Thyroid gland (tissue), 4 donors: ENCODE data around the gene ATG16L1. TPM values are rescaled to one million over a fixed set of nuclear protein-coding genes. Genes with fewer than 3 reads are reported as not detected.

ENCODE experiments used
- DNase-seq, 2 donors: peaks; one replicate each; pipeline ENCODE4 v3.0.0-alpha.2; 2019
- H3K27ac ChIP-seq, 3 donors: fragments of 200-600 bp; sonication (generic); 1 replicate in 2 of 3; 2 replicates in 1 of 3; pipeline ENCODE4 v1.5.1; 2016 to 2019; ENCODE audit warnings: mild to moderate bottlenecking in 1 of 3, moderate library complexity in 1 of 3
- H3K27me3 ChIP-seq: fragments of 200-600 bp; sonication (generic); one replicate; pipeline ENCODE4 v1.5.1; 2019
- H3K36me3 ChIP-seq, 2 donors: fragments of 200-600 bp; sonication (generic); one replicate each; pipeline ENCODE4 v1.5.1; 2016 to 2019
- H3K4me1 ChIP-seq, 2 donors: fragments of 200-600 bp; sonication (generic); one replicate each; pipeline ENCODE4 v1.5.1; 2017 to 2019
- H3K4me3 ChIP-seq, 3 donors: fragments of 200-600 bp; sonication (generic); replicated peaks in 1 of 3; 1 replicate in 2 of 3; 2 replicates in 1 of 3; pipeline ENCODE4 v1.5.1; 2016; ENCODE audit warnings: mild to moderate bottlenecking in 1 of 3
- H3K9me3 ChIP-seq: fragments of 200-600 bp; sonication (generic); one replicate; pipeline ENCODE4 v1.5.1; 2017
- POLR2A ChIP-seq, 2 donors: fragments of 450-650 bp; IDR thresholded peaks; one replicate each; pipeline ENCODE4 v1.6.1; 2017; ENCODE audit warnings: antibody characterized with exemption in 2 of 2, mild to moderate bottlenecking in 2 of 2, moderate library complexity in 1 of 2
- WGBS, 2 donors: methylation state at CpG; one replicate each; pipeline ENCODE4 v1.1.5; 2017; 5-methylcytosine and 5-hydroxymethylcytosine counted together
- intact Hi-C: fragments of 100-400 bp; cut with DNase I; formaldehyde crosslinking; loops from one replicate; pipeline ENCODE4 v1.15.1; 2023
- total RNA-seq, 4 donors: library from RNA; depleted of rRNA; stranded (reverse); fragments of >200 nt; gene quantifications; one replicate each; pipeline ENCODE4 v1.2.3, GENCODE V29; 2016
- TF ChIP-seq, protein P1 (sequence below), 6 experiments: fragments of 200-600 bp in 3 of 6; fragments of 450-650 bp in 3 of 6; sonication (generic) in 3 of 6; IDR thresholded peaks; one replicate each; pipeline ENCODE4 v1.5.1; 2016 to 2019; ENCODE audit warnings: antibody characterized with exemption in 6 of 6, mild to moderate bottlenecking in 2 of 6, inconsistent platforms in 1 of 6, moderate library complexity in 1 of 6

Gene ATG16L1
- total RNA-seq, 4 donors from 2014 or later, result 52.7 to 112 (median 78.9) TPM

GRCh38 chr2:233278921-233279320, 27.4 kb downstream of the ATG16L1 start:
- Histone ChIP-seq H3K9me3 (no peaks in the 10 kb centered on the region), H3K4me1 (peaks cover 6 to 25% of the 10 kb centered on the region in 2 donors), H3K36me3 (peaks cover 67 to 69% of the 10 kb centered on the region in 2 donors), H3K27me3 (no peaks in the 10 kb centered on the region), H3K27ac (peak overlapping the region; percentile 54 to 79 (median 54)), H3K4me3 (no peak overlapping the region)
- WGBS, 2 donors, result 34 to 55% methylated on average over 2 of the region's 2 CpGs
- TF ChIP-seq, protein P1, sequence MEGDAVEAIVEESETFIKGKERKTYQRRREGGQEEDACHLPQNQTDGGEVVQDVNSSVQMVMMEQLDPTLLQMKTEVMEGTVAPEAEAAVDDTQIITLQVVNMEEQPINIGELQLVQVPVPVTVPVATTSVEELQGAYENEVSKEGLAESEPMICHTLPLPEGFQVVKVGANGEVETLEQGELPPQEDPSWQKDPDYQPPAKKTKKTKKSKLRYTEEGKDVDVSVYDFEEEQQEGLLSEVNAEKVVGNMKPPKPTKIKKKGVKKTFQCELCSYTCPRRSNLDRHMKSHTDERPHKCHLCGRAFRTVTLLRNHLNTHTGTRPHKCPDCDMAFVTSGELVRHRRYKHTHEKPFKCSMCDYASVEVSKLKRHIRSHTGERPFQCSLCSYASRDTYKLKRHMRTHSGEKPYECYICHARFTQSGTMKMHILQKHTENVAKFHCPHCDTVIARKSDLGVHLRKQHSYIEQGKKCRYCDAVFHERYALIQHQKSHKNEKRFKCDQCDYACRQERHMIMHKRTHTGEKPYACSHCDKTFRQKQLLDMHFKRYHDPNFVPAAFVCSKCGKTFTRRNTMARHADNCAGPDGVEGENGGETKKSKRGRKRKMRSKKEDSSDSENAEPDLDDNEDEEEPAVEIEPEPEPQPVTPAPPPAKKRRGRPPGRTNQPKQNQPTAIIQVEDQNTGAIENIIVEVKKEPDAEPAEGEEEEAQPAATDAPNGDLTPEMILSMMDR (IDR thresholded peaks at IDR 0.05), result no peak
- intact Hi-C loops, result loop anchor here (10.0 kb wide), 1 partner anchor 166 kb away; no protein-coding TSS in a partner anchor
- DNase-seq, result peak; percentile 68 to 74

GRCh38 chr2:233280114-233280693, 28.7 kb downstream of the ATG16L1 start:
- H3K4me1 ChIP-seq, result peaks cover 6 to 27% of the 10 kb centered on the region in 2 donors
- H3K27ac ChIP-seq, result peak overlapping the region; percentile 34 to 54 (median 48)
- 62 to 67% methylated on average over 4 of the region's 4 CpGs for WGBS, 2 donors
- no peaks in the 10 kb centered on the region for H3K9me3 ChIP-seq
- intact Hi-C loops, result no loop called here
- no peak for TF ChIP-seq POLR2A (IDR thresholded peaks at IDR 0.05)
- TF ChIP-seq, protein P1 (IDR thresholded peaks at IDR 0.05), result no peak
- peaks cover 63 to 64% of the 10 kb centered on the region in 2 donors for H3K36me3 ChIP-seq
- no peak overlapping the region for H3K4me3 ChIP-seq
- H3K27me3 ChIP-seq, result no peaks in the 10 kb centered on the region
- DNase-seq, result no peak

GRCh38 chr2:233281553-233281952, 30.1 kb downstream of the ATG16L1 start:
- H3K9me3 ChIP-seq, result no peaks in the 10 kb centered on the region
- intact Hi-C loops, result no loop called here
- TF ChIP-seq POLR2A (IDR thresholded peaks at IDR 0.05), result no peak
- TF ChIP-seq, protein P1 (IDR thresholded peaks at IDR 0.05), result no peak
- DNase-seq, result no peak
- H3K4me1 ChIP-seq, result peaks cover 14 to 38% of the 10 kb centered on the region in 2 donors
- H3K27me3 ChIP-seq, result no peaks in the 10 kb centered on the region
- H3K36me3 ChIP-seq, result peaks cover 55% of the 10 kb centered on the region in 2 donors
- WGBS, 2 donors, result 80 to 88% methylated on average over 4 of the region's 4 CpGs
- no peak overlapping the region for H3K4me3 ChIP-seq
- H3K27ac ChIP-seq, result no peak overlapping the region

DNA sequence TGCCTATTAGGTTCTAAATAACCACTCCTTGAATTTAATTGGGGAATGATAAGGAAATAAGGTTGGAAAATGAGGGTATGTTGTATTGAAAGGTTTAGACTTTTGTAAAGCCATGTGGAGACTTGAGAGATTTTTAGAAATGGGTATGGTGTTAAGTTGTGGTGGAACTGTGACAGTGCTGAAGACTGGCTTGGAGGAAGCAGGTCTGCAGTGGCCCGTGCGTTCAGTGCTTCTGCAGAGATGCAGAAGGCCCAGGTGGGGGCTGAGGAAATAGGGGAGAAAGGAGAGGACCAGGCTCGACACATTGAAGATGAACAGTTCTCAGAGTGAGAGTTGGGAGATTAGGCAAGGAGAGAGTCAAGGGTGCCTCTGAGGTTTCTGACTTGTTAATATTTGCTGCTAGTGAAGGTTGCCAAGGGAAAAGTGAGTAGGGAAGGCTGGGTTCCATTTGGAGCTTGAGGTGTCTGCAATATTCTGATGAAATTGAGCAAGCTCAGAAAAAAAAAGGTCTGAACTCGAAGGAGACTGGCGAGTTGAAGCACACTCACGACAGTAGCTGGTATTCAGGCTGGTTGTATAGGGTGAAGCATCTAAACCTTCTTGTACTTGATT, 30.6 kb downstream of the ATG16L1 start:
- Histone ChIP-seq H3K36me3 (peaks cover 51 to 53% of the 10 kb centered on the region in 2 donors), H3K27me3 (no peaks in the 10 kb centered on the region), H3K9me3 (no peaks in the 10 kb centered on the region), H3K27ac (no peak overlapping the region), H3K4me1 (peaks cover 14 to 38% of the 10 kb centered on the region in 2 donors), H3K4me3 (no peak overlapping the region)
- no peak for TF ChIP-seq POLR2A (IDR thresholded peaks at IDR 0.05)
- TF ChIP-seq, protein P1 (IDR thresholded peaks at IDR 0.05), result no peak
- no peak for DNase-seq
- intact Hi-C loops, result no loop called here
- WGBS, 2 donors, result 90 to 95% methylated on average over 6 of the region's 6 CpGs

- Histone ChIP-seq H3K27me3 (no peaks in the 10 kb centered on the region), H3K9me3 (no peaks in the 10 kb centered on the region), H3K27ac (peak overlapping the region; percentile 63 to 76 (median 69)), H3K4me3 (no peak overlapping the region), H3K36me3 (peaks cover 51 to 52% of the 10 kb centered on the region in 2 donors), H3K4me1 (peaks cover 8 to 19% of the 10 kb centered on the region in 2 donors)
- DNase-seq, result peak; percentile 77 to 81
- 40 to 52% methylated on average over 5 of the region's 5 CpGs for WGBS, 2 donors
- intact Hi-C loops, result no loop called here
- TF ChIP-seq, protein P1 (IDR thresholded peaks at IDR 0.05), result no peak
- no peak for TF ChIP-seq POLR2A (IDR thresholded peaks at IDR 0.05)
These were observed 34.4 kb downstream of the ATG16L1 start for GRCh38 chr2:233285921-233286320.
